HUES48 (cell line): ENCODE data around the gene HJV.
A peak's percentile ranks its signal among the peaks of the same experiment; 100 is the strongest.
"Not testable (repeated sequence)": the region's sequence is repeated elsewhere in the genome, so short reads cannot be mapped to it uniquely, and the experiment has no call there.

ENCODE experiments used
- H3K27ac ChIP-seq: one replicate; pipeline ENCODE4 v1.7.0; 2013; ENCODE audit warnings: low read depth, low read length, inconsistent platforms
- H3K27me3 ChIP-seq: 2 replicates; pipeline ENCODE4 v1.6.1; 2013; ENCODE audit warnings: mild to moderate bottlenecking, low read length; ENCODE audit not compliant: control insufficient read depth, insufficient read depth
- H3K36me3 ChIP-seq: 2 replicates; pipeline ENCODE4 v1.6.1; 2013; ENCODE audit warnings: low read length; ENCODE audit not compliant: control insufficient read depth, insufficient read depth
- H3K4me1 ChIP-seq: 2 replicates; pipeline ENCODE4 v1.6.1; 2013; ENCODE audit warnings: mild to moderate bottlenecking, low read length; ENCODE audit not compliant: control insufficient read depth, insufficient read depth
- H3K4me3 ChIP-seq: 2 replicates; pipeline ENCODE4 v1.5.1; 2013; ENCODE audit warnings: mild to moderate bottlenecking, low read depth, low read length
- H3K9ac ChIP-seq: 2 replicates; pipeline ENCODE4 v1.6.1; 2013; ENCODE audit warnings: mild to moderate bottlenecking, low read depth, low read length, moderate library complexity
- H3K9me3 ChIP-seq: 2 replicates; pipeline ENCODE4 v1.6.1; 2013; ENCODE audit warnings: low read length; ENCODE audit not compliant: control insufficient read depth, insufficient read depth

HJV gene

GRCh38 chr1:146021622-146022402 is at the start of gene HJV:
HJV (minus strand) TSS chr1:146021735; CDS start chr1:146020231, 1,504 bp downstream.
- H3K27ac ChIP-seq, result no peak within 1 kb of the TSS
- peaks cover 15% of the 10 kb centered on the region; the same call in 1 of the 2 replicates for H3K4me1 ChIP-seq
- no peaks in the 10 kb centered on the region for H3K36me3 ChIP-seq
- H3K27me3 ChIP-seq, result peaks cover 51% of the 10 kb centered on the region
- no peak within 1 kb of the TSS for H3K4me3 ChIP-seq
- H3K9me3 ChIP-seq, result no peaks in the 10 kb centered on the region
- no peak within 1 kb of the TSS for H3K9ac ChIP-seq

GRCh38 chr1:146059148-146059547 is 37.6 kb upstream of the HJV start:
- not testable (repeated sequence) for H3K27ac ChIP-seq, H3K27me3 ChIP-seq, H3K36me3 ChIP-seq, H3K4me1 ChIP-seq, H3K9me3 ChIP-seq, H3K9ac ChIP-seq, H3K4me3 ChIP-seq

GRCh38 chr1:146051852-146052676 is 30.5 kb upstream of the HJV start:
- H3K27me3 ChIP-seq, H3K4me1 ChIP-seq, H3K9me3 ChIP-seq, H3K36me3 ChIP-seq: not testable (repeated sequence)
- H3K9ac ChIP-seq, result peak overlapping the region; percentile 69; the same call in 1 of the 2 replicates
- peak overlapping the region; percentile 54 for H3K4me3 ChIP-seq
- H3K27ac ChIP-seq, result peak overlapping the region; percentile 85

- peak overlapping the region; percentile 42 for H3K4me3 ChIP-seq
- H3K9me3 ChIP-seq, result no peaks in the 10 kb centered on the region
- peak overlapping the region; percentile 85 for H3K27ac ChIP-seq
- no peaks in the 10 kb centered on the region for H3K4me1 ChIP-seq
- H3K36me3 ChIP-seq, result no peaks in the 10 kb centered on the region
- no peaks in the 10 kb centered on the region for H3K27me3 ChIP-seq
- H3K9ac ChIP-seq, result peak overlapping the region; percentile 37; the same call in 1 of the 2 replicates
These were observed 29.9 kb upstream of the HJV start for GRCh38 chr1:146051452-146051851.

GRCh38 chr1:146050652-146050963 is 29.1 kb upstream of the HJV start:
- not testable (repeated sequence) for H3K9ac ChIP-seq, H3K9me3 ChIP-seq, H3K4me1 ChIP-seq, H3K4me3 ChIP-seq, H3K27ac ChIP-seq, H3K36me3 ChIP-seq, H3K27me3 ChIP-seq

GRCh38 chr1:146049866-146050651 is 28.5 kb upstream of the HJV start:
- not testable (repeated sequence) for H3K9ac ChIP-seq, H3K4me3 ChIP-seq, H3K9me3 ChIP-seq, H3K27ac ChIP-seq, H3K4me1 ChIP-seq, H3K27me3 ChIP-seq, H3K36me3 ChIP-seq

GRCh38 chr1:146049436-146049835 is 27.9 kb upstream of the HJV start:
- H3K4me1 ChIP-seq, result no peaks in the 10 kb centered on the region
- H3K27ac ChIP-seq, result no peak overlapping the region
- H3K27me3 ChIP-seq, result no peaks in the 10 kb centered on the region
- no peaks in the 10 kb centered on the region for H3K36me3 ChIP-seq
- H3K4me3 ChIP-seq, result no peak overlapping the region
- H3K9me3 ChIP-seq, result no peaks in the 10 kb centered on the region
- no peak overlapping the region for H3K9ac ChIP-seq

GRCh38 chr1:146048514-146049115 is 27.1 kb upstream of the HJV start:
- not testable (repeated sequence) for H3K4me1 ChIP-seq, H3K9me3 ChIP-seq, H3K27ac ChIP-seq, H3K4me3 ChIP-seq, H3K9ac ChIP-seq, H3K27me3 ChIP-seq, H3K36me3 ChIP-seq

- H3K27ac ChIP-seq, result no peak overlapping the region
- H3K4me3 ChIP-seq, result no peak overlapping the region
- H3K9me3 ChIP-seq, result no peaks in the 10 kb centered on the region
- H3K27me3 ChIP-seq, result no peaks in the 10 kb centered on the region
- H3K36me3 ChIP-seq, result no peaks in the 10 kb centered on the region
- H3K9ac ChIP-seq, result no peak overlapping the region
- H3K4me1 ChIP-seq, result no peaks in the 10 kb centered on the region
These were observed 25.1 kb upstream of the HJV start for GRCh38 chr1:146046664-146047063.

GRCh38 chr1:146039844-146040194 is 18.3 kb upstream of the HJV start:
- no peaks in the 10 kb centered on the region for H3K36me3 ChIP-seq
- no peaks in the 10 kb centered on the region for H3K9me3 ChIP-seq
- H3K27ac ChIP-seq, result no peak overlapping the region
- H3K4me1 ChIP-seq, result peaks cover 5% of the 10 kb centered on the region
- H3K27me3 ChIP-seq, result no peaks in the 10 kb centered on the region
- H3K9ac ChIP-seq, result no peak overlapping the region
- no peak overlapping the region for H3K4me3 ChIP-seq
